ENCODE results near the gene ATG13. TPM values are rescaled to one million over a fixed set of nuclear protein-coding genes. Genes with fewer than 3 reads are reported as not detected.
A peak's percentile ranks its signal among the peaks of the same experiment; 100 is the strongest.

Gene ATG13
- total RNA-seq, 1 donor from 2014 or later, result 42.1 TPM

- TF ChIP-seq CTCF (IDR thresholded peaks at IDR 0.05; ENCODE audit: borderline replicate concordance), result no peak
- intact Hi-C loops (cut with micrococcal nuclease), result no loop called here
- Histone ChIP-seq H3K9me3 (replicated peaks) (no peaks in the 10 kb centered on the region), H3K36me3 (peaks cover 57% of the 10 kb centered on the region), H3K27ac (replicated peaks) (no peak overlapping the region), H3K4me1 (no peaks in the 10 kb centered on the region), H3K27me3 (ENCODE audit: low read depth) (no peaks in the 10 kb centered on the region), H3K4me3 (no peak overlapping the region)
- no peak for DNase-seq
Observed at GRCh38 chr11:46641639-46642038, 24.3 kb downstream of the ATG13 start.

- Histone ChIP-seq H3K27ac (replicated peaks) (no peak overlapping the region), H3K27me3 (ENCODE audit: low read depth) (no peaks in the 10 kb centered on the region), H3K4me3 (no peak overlapping the region), H3K36me3 (peaks cover 68% of the 10 kb centered on the region), H3K4me1 (peaks cover 2% of the 10 kb centered on the region), H3K9me3 (replicated peaks) (no peaks in the 10 kb centered on the region)
- no peak for TF ChIP-seq CTCF (IDR thresholded peaks at IDR 0.05; ENCODE audit: borderline replicate concordance)
- DNase-seq, result no peak
- intact Hi-C loops (cut with micrococcal nuclease), result no loop called here
Observed at GRCh38 chr11:46642627-46643335, 25.4 kb downstream of the ATG13 start.

- intact Hi-C loops (cut with micrococcal nuclease), result no loop called here
- Histone ChIP-seq H3K27me3 (ENCODE audit: low read depth) (no peaks in the 10 kb centered on the region), H3K36me3 (peaks cover 67% of the 10 kb centered on the region), H3K9me3 (replicated peaks) (no peaks in the 10 kb centered on the region), H3K4me3 (no peak overlapping the region), H3K4me1 (peaks cover 9% of the 10 kb centered on the region), H3K27ac (replicated peaks) (no peak overlapping the region)
- no peak for DNase-seq
- TF ChIP-seq CTCF (IDR thresholded peaks at IDR 0.05; ENCODE audit: borderline replicate concordance), result no peak
Observed at GRCh38 chr11:46643531-46643930, 26.2 kb downstream of the ATG13 start.

GRCh38 chr11:46643986-46644385 is 26.6 kb downstream of the ATG13 start:
- no peak for DNase-seq
- H3K27ac ChIP-seq (replicated peaks), result no peak overlapping the region
- TF ChIP-seq CTCF (IDR thresholded peaks at IDR 0.05; ENCODE audit: borderline replicate concordance), result no peak
- no peaks in the 10 kb centered on the region for H3K9me3 ChIP-seq (replicated peaks)
- H3K4me1 ChIP-seq, result peaks cover 14% of the 10 kb centered on the region
- intact Hi-C loops (cut with micrococcal nuclease), result no loop called here
- H3K36me3 ChIP-seq, result peaks cover 64% of the 10 kb centered on the region
- no peaks in the 10 kb centered on the region for H3K27me3 ChIP-seq (ENCODE audit: low read depth)
- H3K4me3 ChIP-seq, result no peak overlapping the region

- DNase-seq, result peak; percentile 44
- Histone ChIP-seq H3K9me3 (replicated peaks) (no peaks in the 10 kb centered on the region), H3K27me3 (ENCODE audit: low read depth) (no peaks in the 10 kb centered on the region), H3K4me1 (peaks cover 34% of the 10 kb centered on the region), H3K36me3 (peaks cover 82% of the 10 kb centered on the region), H3K27ac (replicated peaks) (peak overlapping the region; percentile 89), H3K4me3 (no peak overlapping the region)
- intact Hi-C loops (cut with micrococcal nuclease), result no loop called here
- TF ChIP-seq CTCF (IDR thresholded peaks at IDR 0.05; ENCODE audit: borderline replicate concordance), result no peak
Observed at GRCh38 chr11:46649180-46649738, 31.9 kb downstream of the ATG13 start.
